H1 (cell line): ENCODE data around the gene CPNE8.

Experiments
- POLR2A ChIP-seq, 2 experiments: IDR thresholded peaks; 1 replicate in 1 of 2; 2 replicates in 1 of 2; pipeline ENCODE4 v1.6.1; 2011; ENCODE audit warnings: low read depth in 2 of 2, low read length in 2 of 2, mild to moderate bottlenecking in 2 of 2; ENCODE audit errors: control extremely low read depth in 1 of 2
- RNF2 ChIP-seq: fragments of 200-900, 300-1000 bp; sonication (generic); IDR thresholded peaks from 2 replicates; pipeline ENCODE4 v1.7.1; 2016; ENCODE audit warnings: borderline replicate concordance, low read depth, mild to moderate bottlenecking, antibody characterized with exemption, low read length; ENCODE audit not compliant: poor library complexity, severe bottlenecking; ENCODE audit errors: missing control alignments
- SIN3A ChIP-seq, 2 experiments: IDR thresholded peaks in 1 of 2; conservative IDR thresholded peaks in 1 of 2; 2 replicates each; pipeline ENCODE4 v1.6.1; 2011 to 2012; ENCODE audit warnings: low read length in 2 of 2, improper control_type of control experiment in 1 of 2, low read depth in 1 of 2, mild to moderate bottlenecking in 1 of 2

- TF ChIP-seq POLR2A (IDR thresholded peaks at IDR 0.05; ENCODE audit: control extremely low read depth in 1 of 2, low read depth in 2 of 2, low read length in 2 of 2), result no peak
- TF ChIP-seq SIN3A (conservative IDR thresholded peaks at IDR 0.05 in 1 of 2, IDR thresholded peaks at IDR 0.05 in 1 of 2; ENCODE audit: low read depth in 1 of 2, low read length in 2 of 2), result no peak
- TF ChIP-seq RNF2, result no peak
Observed at GRCh38 chr12:38911611-38912010, 6.2 kb upstream of the CPNE8 start.
